HG02588 (cell line): Measurements from ENCODE around the gene KCNT2.
"Not testable (repeated sequence)": the region's sequence is repeated elsewhere in the genome, so short reads cannot be mapped to it uniquely, and the experiment has no call there.

ENCODE experiments used
- ATAC-seq: cut with Tn5 transposase; IDR thresholded peaks from one replicate; pipeline ENCODE4 v1.9.1; 2021; ENCODE audit warnings: mild to moderate bottlenecking, moderate library complexity; ENCODE audit not compliant: unreplicated experiment

The KCNT2 gene

DNA sequence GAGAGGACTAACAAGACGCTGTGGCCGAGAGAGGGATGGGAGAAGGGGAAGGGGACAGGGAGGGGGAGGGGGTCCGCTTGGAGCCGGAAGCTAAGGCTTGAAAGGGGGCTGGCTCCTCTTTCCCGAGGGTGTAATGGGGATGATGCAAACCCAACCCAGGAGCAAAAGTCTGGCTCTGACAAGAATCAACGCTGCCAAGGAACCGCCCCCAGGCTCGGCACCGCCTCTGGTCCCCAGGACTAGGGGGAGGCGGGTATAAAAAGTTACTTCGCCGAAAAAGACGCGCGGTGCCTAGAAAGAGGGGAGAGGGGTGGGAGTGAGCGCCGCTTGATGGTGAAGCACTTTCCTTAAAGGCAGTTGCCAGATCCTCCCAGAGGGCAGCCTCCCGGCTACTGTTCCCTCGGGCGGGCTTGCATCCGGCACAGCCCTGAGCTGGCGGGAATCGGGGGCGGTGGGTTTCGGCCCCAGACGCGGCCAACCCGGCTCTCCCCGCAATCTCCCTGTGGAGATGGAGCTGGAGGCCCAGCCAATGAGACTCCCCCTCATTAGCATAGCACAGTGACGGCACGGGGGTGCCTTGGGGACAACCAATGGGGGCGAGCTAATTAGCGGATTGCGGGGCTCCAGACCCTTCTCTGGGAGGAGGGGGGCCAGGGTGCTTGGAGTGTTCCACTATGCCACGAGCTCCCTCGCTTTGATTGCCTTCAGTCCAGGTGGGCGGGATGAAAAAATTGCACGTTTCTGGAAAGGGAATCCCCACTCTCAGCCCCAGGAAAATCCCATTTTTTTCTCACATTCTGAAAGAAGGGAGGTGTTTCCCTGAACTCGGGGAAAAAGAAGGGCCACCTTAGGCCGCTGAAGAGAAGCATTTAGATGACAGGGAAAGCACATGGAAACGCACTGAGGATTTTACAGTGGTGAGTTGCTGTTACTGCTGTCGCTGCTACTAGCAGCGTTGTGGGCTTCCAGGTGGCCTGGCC, at the start of gene KCNT2:
TSS of gene KCNT2 (minus strand) at position 51 of the 980 bp plus-strand sequence. CDS start 131 bp downstream, outside the sequence.
- peak; percentile 42 for ATAC-seq

DNA sequence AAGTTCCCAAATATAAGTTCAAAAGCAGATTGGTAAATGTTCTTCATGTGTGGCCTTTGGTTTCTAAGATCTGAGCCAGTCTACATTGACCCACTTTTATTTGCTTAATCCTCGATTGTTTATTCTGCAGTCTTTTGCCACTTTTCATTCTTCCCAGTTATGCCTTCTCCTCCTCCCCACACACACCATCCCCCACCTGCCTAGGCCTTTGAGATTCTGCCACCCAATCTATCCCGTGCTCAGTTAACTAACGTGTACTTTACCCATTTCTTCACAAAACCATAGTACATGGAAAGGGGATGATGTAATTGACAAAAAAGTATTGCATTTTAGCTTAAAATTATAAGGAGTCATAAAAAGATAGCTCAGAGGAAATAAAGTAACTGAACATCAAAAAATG, 47.3 kb upstream of the KCNT2 start:
- no peak for ATAC-seq

DNA sequence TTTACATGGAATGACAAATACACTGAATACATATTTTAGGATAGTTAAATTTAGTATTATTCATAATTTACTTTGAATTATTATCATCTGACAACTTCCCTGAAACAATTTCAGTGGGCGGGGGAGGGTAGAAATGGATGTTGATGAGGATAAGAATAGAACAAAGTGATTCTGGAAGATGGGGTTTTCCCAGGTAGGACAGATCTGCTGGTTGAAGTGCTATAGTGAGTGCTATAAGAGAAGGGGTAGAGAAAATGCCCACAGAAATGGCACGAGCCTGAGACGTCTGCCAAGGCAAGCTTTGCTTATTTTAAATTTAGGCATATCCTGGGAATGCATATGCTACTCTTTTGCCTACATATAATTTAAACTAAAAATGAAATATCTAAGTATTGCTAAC, 46.8 kb upstream of the KCNT2 start:
- ATAC-seq, result no peak

DNA sequence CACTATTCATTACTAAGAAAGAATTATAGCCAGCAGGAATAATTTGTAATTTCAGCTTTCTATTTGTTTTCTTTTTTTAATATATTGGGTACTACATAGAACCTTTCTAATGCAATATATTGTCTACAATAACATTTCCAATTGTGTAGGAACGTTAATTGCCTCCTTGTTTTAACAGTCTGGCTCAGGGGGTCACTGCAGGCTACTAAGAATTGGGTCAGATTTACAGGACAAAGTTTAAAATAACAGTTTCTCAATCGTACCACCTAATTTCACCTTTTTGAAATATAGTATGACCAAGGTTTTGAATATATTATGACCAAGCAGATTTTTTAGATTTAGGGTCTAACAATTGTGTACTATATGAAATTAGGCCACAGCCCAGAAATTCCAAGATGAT, 46.0 kb upstream of the KCNT2 start:
- no peak for ATAC-seq

DNA sequence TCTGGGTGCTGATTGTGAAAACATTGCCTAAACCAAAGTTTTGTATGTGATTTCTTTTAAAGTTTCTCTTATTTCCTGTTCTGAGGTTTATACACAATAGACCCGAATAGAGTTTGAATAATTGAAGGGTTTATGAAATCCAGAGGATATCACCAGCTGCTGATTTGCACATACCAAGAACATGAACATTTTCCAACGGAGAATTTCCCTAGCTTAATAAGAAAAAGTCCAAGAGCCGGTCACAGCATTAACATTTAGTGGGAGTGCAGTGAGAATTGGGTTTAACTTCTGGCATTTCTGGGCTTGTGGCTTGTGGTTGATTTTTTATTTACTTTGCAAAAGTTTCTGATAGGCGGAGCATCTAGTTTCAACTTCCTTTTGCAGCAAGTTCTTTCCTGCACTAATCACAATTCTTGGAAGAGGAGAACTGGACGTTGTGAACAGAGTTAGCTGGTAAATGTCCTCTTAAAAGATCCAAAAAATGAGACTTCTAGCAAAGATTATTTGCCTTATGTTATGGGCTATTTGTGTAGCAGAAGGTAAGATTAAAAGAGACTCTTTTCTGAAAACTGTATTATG, 43.5 kb upstream of the KCNT2 start, which contains the start of gene CFH:
TSS of gene CFH (plus strand) at position 407 of the 579 bp plus-strand sequence. CDS start at position 482, 75 bp downstream.
- no peak for ATAC-seq

DNA sequence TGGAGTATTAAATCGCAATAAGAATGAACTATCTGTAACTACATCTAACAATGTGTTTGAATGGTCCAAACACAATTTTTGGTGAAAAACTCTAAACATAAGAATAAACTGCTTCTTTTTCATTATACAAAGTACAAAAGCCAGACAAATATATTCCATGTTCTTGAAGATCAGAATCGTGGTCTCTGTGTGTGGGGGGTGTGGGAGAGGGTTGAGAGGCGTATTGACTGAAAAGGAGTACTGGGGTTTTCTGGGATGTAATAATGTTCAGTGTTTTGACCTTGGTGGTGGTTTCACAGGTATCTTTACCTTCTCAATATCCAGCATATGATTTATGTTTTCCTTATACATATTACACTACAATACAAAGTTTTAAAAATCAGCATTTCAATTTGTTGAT, 42.8 kb upstream of the KCNT2 start:
- ATAC-seq, result no peak

DNA sequence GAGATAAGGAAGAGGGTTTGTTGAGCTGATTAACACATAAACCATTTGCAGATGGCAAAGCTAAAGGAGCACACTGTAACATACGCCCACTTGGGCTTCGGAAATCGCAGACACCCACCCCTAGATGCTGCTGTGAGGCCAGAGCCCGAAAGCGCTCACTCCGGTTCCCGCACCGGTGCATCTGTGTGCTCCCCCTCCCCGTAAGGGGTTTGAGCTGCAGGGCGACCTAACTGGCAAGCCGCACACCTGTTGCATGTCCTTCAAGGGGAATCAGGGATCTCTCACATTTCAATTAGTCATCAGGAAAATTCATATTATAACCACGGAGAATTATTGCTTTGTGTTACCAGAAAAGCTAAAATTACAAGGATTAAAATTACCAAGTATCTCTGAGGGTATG, 42.2 kb upstream of the KCNT2 start:
- ATAC-seq, result no peak

DNA sequence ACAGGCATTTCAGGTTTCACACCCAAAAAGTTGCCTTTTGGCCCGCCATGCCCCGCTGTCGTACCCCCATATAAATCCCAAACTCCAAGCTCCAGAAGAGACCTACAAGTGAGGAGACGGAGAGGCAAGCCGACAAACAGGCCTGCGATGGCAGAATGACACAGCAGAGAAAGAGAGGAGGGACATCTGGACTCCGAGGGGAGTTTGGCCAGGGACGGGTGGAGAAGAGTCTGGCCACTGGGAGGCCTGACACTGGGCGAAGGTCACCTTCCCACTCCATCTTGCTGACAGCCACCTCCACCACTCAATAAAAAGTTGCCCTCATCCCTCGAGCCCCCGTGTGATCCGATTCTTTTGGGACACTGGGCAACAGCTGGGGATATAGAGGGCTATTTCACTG, 41.8 kb upstream of the KCNT2 start:
- ATAC-seq, result no peak

DNA sequence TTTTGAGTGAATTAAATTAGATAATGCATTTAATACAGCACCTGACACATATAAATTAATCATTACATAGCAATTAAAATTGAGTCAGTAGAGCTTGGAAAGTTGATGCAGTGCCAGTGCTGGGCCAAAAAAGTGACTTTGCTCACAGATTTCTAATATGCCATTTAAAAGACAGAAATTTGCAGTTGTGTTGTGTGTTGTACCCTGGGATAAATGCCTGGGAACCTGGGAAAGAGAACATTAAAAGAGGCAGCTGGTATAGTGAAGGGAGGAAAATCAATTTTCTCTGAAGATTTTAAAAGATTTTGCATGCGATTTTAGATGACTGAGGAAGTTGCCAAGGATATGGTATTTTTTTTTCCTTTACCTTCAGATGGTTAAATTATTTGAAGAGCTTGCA, 32.7 kb upstream of the KCNT2 start:
- ATAC-seq, result no peak

DNA sequence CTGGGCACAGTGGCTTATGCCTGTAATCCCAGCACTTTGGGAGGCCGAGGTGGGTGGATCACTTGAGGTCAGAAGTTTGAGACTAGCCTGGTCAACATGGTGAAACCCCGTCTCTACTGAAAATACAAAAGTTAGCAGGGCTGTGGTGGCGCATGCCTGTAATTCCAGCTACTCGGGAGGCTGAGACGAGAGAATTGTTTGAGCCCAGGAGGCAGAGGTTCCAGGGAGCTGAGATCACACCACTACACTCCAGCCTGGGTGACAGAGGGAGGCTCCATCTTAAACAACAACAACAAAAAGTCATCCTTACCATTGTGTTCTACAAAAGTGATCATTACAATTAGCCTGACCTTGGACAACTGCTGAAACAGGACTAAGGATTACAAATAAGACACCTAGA, 31.1 kb upstream of the KCNT2 start:
- not testable (repeated sequence) for ATAC-seq

DNA sequence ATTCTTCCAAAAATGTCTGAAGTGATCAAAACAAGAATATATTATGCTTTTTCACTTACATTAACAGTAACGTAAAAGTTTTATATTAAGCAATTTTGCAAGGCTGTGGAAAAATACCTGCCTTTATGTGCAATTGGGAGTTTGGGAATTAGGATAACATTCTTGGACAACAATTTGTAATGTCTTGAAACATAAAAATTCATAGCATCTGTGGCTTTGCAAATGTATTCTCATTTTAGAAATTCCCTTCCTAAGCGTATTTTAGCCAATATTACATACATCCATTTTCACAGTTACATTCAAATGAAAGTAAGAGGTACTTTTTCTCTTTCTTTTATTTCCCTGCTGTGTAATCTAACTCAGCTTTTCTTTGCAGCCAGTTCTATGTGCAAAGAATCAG, 30.2 kb upstream of the KCNT2 start:
- ATAC-seq, result no peak

DNA sequence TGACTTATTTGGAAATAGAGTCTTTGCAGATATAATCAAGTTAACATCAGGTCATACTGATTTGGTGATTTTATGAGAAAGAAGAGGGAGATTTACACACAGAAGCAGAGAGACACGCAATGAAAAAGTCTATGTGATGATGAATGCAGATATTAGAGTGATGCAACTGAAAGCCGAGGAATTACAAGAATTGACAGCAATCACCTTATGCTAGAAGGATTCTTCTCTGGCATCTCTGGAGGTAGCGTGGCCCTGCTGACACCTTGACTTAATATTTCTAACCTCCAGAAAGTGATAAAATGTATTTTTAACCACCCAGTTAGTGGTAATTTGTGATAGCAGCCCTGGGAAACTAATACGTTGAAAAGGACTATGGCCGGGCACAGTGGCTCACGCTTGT, 29.4 kb upstream of the KCNT2 start:
- no peak for ATAC-seq

DNA sequence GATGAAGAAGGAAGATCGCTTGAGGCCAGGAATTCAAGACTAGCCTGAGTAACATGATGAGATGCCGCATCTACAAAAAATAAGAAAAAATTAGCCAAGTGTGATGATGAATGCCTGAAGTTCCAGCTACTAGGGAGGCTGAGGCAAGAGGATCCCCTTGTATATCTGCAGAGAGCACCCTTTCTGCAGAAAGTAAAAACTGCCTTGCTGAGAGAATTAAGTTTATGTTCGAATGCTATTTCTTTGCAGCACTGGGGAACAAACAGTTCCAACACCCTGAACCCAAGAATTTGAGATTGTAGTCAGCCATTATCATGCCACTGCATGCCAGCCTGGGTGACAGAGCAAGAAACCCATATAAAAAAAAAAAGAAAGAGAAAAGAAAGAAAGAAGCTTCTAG, 20.6 kb upstream of the KCNT2 start:
- ATAC-seq, result no peak

DNA sequence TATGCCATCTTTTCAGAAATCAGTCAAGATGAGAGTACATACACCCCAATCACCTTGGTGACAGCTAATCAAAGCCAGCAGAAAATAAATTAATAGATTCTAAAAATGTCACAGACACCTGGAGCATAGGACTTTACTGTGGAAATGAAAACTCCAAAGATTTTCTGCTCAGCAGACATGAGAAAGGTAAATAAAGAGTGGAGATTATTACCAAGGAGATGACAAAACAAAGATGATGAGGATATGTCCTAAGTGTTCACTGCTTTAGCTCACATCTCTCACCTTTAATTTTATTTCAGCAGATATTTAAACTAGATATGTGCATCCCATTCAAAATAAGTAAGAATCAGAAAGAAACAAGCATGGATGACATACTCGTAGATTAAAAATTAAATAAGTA, 14.8 kb upstream of the KCNT2 start:
- ATAC-seq, result no peak

DNA sequence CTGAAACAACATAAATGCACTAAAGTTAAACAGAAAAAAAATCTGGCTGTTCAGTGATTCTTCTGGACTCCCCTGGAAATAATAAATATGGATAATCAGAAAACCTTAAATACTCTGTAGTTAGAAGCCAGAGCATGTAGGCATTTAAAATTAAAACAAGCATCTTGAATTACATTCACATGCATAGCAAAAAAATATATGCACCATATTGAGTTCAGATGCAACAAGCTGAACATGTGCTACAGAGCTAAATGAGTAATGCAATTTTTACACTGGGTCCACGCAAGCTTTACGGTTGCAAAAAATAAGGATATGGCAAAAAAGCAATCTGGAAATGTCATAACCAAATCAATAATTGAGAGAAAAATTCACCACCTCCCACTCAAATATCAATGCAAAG, 11.5 kb upstream of the KCNT2 start:
- no peak for ATAC-seq

DNA sequence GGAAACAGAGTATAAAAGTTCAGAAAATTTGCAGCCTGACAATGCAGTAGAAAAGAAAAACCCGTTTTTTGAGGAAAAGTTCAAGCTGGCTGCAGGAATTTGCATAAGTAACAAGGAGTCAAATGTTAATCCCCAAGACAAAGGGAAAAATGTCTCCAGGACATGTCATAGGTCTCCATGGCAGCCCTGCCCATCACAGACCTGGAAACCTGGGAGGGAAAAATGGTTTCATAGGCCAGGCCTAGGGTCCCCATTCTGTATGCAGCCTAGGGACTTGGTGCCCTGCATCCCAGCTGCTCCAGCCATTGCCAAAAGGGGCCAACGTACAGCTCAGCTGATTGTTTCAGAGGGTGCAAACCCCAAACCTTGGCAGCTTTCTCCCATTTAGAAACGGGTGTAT, 3.6 kb upstream of the KCNT2 start:
- no peak for ATAC-seq

DNA sequence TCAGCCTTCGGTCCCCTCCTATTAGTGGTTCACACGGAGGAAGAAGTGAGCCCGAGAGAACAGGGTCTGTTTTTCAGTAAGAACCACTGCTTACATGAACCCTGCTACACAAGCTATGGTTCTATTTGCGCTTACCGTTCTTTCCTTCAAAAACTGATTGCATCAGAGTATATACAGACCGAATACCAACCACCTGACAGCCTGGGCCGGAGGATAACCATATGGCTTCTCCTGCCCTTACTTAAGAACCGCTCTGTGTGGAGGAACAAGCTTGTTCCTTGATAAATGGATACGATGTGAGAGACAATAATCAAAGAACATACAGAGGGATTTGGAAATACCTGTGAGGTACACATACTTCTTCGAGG, 1.1 kb upstream of the KCNT2 start:
- peak; percentile 17 for ATAC-seq

DNA sequence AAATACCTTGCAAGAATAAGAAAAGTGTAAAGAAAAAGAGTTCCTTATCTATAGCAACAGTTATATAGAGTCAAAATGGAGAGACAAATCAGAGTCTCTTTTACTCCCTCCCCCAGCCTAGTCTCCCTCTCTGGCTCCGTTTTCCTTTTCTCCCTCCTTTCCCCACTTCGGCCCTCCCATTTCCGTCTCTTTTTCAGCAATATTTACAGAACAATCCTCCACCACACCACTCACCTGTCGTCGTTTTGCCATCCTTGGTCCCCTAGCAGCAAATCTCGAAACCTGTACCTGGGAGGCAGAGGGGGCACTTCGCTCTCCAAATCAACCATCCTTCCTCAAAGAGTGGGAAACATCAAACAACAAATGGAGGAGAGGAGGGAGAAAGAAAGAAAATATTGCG, 259 bp downstream of the KCNT2 start:
- no peak for ATAC-seq

DNA sequence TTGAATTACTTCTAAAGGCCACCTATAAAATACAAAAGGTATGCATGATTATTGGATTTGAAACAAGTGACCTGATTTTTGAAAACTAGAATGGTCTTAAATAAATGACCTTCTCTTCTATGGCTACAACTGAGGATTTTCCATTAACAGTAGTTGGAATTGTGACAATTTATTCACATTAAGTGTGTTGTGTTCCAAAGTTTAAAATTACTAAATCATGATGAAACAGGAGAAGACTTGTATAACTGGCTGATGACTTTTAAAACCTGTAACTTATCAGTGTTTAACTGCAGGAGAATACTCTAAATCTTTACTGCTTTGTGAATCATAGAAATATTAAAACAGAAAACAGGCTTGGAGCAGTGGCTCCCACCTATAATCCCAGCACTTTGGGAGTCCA, 4.6 kb downstream of the KCNT2 start:
- ATAC-seq, result no peak

DNA sequence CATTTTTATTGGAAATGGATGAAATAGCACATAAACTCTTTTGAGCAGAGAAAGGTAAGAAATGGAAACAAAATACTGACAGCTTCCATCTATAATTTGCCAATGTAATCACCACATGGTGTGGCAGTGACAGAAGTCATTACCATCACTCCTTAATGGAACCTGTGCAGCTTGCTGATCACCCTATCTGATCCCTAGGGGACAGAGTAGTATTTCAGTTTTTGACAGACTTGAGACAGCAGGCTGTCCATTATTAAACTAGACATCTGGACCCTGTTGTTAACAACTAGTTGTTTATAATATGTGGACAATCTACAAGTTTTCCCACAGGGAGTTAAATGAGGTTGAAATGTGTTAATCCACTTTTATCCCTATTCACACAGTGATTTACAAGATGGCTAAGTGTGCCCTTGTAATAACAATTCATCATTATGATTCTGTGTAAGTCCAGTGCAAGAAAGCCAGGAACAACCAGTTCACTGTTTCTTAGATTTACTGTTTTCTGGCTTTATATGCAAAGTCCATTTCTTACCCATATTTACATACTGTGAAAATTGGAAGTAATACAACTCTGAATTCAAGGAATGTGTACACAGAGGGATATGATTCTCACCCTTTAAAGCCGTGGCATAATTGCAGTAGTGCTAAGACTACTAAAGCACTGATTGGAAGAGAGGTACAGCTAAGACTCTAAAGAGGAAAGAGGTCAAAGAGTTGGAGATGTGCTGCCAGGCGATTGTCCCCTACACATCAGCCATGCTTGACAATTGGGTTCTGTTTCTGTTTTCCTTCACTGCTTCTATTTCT, 9.1 kb downstream of the KCNT2 start:
- no peak for ATAC-seq

DNA sequence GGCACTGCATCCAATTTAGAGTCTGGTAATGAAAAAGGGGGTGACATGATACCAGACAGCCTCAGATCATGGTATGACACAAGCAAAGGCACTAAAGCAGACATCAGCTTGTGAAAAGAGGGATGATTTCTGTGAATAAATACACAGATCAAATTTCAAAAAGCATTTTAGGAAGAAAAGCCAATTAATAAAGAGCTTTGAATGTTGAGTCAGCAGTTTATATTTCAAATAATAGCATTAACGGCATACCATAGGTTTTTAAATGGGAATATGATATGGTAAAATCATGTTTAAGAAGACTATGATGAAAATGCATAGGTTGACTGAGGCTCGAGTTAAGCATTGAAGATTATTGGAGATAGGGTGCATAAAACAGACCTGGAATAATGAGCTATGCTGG, 13.5 kb downstream of the KCNT2 start:
- no peak for ATAC-seq

DNA sequence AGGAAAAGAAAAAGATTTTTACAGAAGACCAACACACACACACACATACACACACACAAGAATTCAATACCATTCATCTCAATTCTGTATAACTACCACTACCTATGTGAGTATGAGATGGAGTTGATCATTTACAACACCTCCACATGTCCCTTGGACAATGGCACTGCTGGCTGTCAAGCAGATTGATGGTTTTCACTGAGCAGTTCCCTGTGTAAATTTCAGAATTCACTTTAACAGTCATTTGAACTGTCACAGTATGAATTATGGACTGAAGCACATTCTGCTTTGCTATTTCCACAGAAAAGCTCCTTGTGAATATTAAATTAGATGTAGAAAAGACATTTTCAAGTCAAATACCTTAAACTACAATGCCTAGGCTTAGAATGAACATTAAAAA, 14.3 kb downstream of the KCNT2 start:
- ATAC-seq, result no peak
